ENCODE measurements around the gene DLGAP1.
"Not testable (repeated sequence)": the region's sequence is repeated elsewhere in the genome, so short reads cannot be mapped to it uniquely, and the experiment has no call there.

The DLGAP1 gene

GRCh38 chr18:3479978-3480509, 975.1 kb downstream of the DLGAP1 start:
- no peaks in the 10 kb centered on the region for H3K4me1 ChIP-seq (ENCODE audit: control insufficient read depth, insufficient read depth, low read length)
- no peaks in the 10 kb centered on the region for H3K9me3 ChIP-seq (ENCODE audit: control insufficient read depth, low read length)

DNA sequence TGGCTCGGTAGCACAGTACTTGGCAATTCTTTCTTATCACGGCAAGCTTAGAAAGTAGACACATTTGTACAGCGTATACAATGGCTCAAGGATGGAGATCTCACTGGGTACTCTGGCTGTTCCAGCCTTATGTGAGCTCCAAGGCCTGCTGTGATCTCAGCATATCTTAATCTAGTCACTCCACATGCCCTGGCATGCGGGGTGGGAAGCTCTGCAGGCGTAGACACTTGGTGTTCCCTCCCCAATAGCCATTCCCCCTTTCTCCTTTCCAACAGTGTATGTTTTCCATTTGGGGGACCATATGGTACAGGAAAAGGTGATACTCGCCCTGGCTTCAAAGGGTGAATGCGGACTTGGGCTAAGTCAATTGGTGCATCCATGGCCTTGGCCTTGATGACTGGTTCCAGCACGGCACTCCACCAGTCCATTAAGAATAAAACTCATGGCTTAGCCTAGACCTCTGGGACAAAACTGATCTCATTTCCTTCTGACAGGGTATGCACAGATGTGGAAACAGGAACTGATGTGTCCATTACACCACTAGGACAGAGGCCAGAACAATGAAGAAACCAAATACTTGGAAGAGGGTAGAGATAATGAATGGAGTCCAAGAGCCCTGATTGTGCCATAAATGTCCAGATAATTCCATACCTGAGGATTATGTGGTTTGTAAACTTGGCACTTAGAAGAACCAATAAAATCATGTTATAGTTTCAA, 976.7 kb downstream of the DLGAP1 start:
- Histone ChIP-seq H3K36me3 (ENCODE audit: control insufficient read depth, insufficient read depth, low read length) (no peaks in the 10 kb centered on the region), H3K27me3 (ENCODE audit: control insufficient read depth, insufficient read depth, low read length) (no peaks in the 10 kb centered on the region), H3K4me1 (ENCODE audit: control insufficient read depth, insufficient read depth, low read length) (no peaks in the 10 kb centered on the region), H3K9ac (ENCODE audit: low read length) (no peak overlapping the region), H3K4me3 (ENCODE audit: low read length) (no peak overlapping the region), H3K9me3 (ENCODE audit: control insufficient read depth, low read length) (no peaks in the 10 kb centered on the region)

More at GRCh38 chr18:3479978-3480509, 975.1 kb downstream of the DLGAP1 start:
- H3K9ac ChIP-seq (ENCODE audit: low read length), result no peak overlapping the region
- no peaks in the 10 kb centered on the region for H3K27me3 ChIP-seq (ENCODE audit: control insufficient read depth, insufficient read depth, low read length)
- H3K36me3 ChIP-seq (ENCODE audit: control insufficient read depth, insufficient read depth, low read length), result no peaks in the 10 kb centered on the region
- no peak overlapping the region for H3K4me3 ChIP-seq (ENCODE audit: low read length)

DNA sequence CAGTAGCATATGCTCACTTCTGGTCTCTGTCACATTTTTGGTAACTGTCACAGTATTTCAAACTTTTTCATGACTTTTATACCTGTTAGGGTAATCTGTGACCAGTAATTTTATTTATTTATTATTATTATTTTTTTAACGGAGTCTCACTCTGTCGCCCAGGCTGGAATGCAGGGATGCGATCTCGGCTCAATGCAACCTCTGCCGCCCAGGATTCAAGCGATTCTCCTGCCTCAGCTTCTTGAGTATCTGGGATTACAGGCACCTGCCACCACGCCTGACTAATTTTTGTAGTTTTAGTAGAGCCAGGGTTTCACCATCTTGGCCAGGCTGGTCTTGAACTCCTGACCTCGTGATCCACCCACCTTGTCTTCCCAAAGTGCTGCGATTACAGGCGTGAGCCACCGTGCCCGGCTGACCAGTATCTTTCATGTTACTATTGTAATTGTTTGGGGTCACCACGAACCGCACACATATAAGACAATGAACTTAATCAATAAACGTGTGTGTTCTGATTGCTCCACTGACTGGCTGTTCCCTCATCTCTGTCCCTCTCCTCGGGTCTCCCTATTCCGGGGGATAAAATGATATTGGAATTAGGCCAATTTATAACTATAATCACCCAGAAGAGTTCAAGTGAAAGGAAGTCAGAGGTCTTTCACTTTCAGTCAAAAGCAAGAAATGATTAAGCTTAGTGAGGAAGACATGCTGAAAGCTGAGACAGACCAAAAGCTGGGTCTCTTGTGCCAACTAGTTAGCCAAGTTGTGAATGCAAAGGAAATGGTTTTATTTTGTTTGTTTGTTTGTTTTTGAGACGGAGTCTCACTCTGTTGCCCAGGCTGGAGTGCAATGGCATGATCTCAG, 982.2 kb downstream of the DLGAP1 start:
- H3K9ac ChIP-seq (ENCODE audit: low read length), result no peak overlapping the region
- H3K9me3 ChIP-seq (ENCODE audit: control insufficient read depth, low read length), result no peaks in the 10 kb centered on the region
- H3K4me1 ChIP-seq (ENCODE audit: control insufficient read depth, insufficient read depth, low read length), result no peaks in the 10 kb centered on the region
- H3K36me3 ChIP-seq (ENCODE audit: control insufficient read depth, insufficient read depth, low read length), result no peaks in the 10 kb centered on the region
- H3K27me3 ChIP-seq (ENCODE audit: control insufficient read depth, insufficient read depth, low read length), result no peaks in the 10 kb centered on the region
- H3K4me3 ChIP-seq (ENCODE audit: low read length), result no peak overlapping the region

GRCh38 chr18:3472121-3472520, 983.0 kb downstream of the DLGAP1 start:
- not testable (repeated sequence) for H3K9ac ChIP-seq (ENCODE audit: low read length); H3K9me3 ChIP-seq (ENCODE audit: control insufficient read depth, low read length); H3K36me3 ChIP-seq (ENCODE audit: control insufficient read depth, insufficient read depth, low read length); H3K4me1 ChIP-seq (ENCODE audit: control insufficient read depth, insufficient read depth, low read length); H3K4me3 ChIP-seq (ENCODE audit: low read length); H3K27me3 ChIP-seq (ENCODE audit: control insufficient read depth, insufficient read depth, low read length)

GRCh38 chr18:3471141-3471648, 983.9 kb downstream of the DLGAP1 start:
- Histone ChIP-seq H3K27me3 (ENCODE audit: control insufficient read depth, insufficient read depth, low read length) (no peaks in the 10 kb centered on the region), H3K9me3 (ENCODE audit: control insufficient read depth, low read length) (no peaks in the 10 kb centered on the region), H3K4me1 (ENCODE audit: control insufficient read depth, insufficient read depth, low read length) (no peaks in the 10 kb centered on the region), H3K36me3 (ENCODE audit: control insufficient read depth, insufficient read depth, low read length) (no peaks in the 10 kb centered on the region), H3K4me3 (ENCODE audit: low read length) (no peak overlapping the region), H3K9ac (ENCODE audit: low read length) (no peak overlapping the region)

- Histone ChIP-seq H3K4me1 (ENCODE audit: control insufficient read depth, insufficient read depth, low read length) (no peaks in the 10 kb centered on the region), H3K9me3 (ENCODE audit: control insufficient read depth, low read length) (no peaks in the 10 kb centered on the region), H3K4me3 (ENCODE audit: low read length) (no peak overlapping the region), H3K9ac (ENCODE audit: low read length) (no peak overlapping the region), H3K36me3 (ENCODE audit: control insufficient read depth, insufficient read depth, low read length) (no peaks in the 10 kb centered on the region), H3K27me3 (ENCODE audit: control insufficient read depth, insufficient read depth, low read length) (no peaks in the 10 kb centered on the region)
Observed at GRCh38 chr18:3468833-3469232, 986.3 kb downstream of the DLGAP1 start.

GRCh38 chr18:3468066-3468705, 986.9 kb downstream of the DLGAP1 start:
- Histone ChIP-seq H3K4me3 (ENCODE audit: low read length) (no peak overlapping the region), H3K9ac (ENCODE audit: low read length) (no peak overlapping the region), H3K9me3 (ENCODE audit: control insufficient read depth, low read length) (no peaks in the 10 kb centered on the region), H3K36me3 (ENCODE audit: control insufficient read depth, insufficient read depth, low read length) (no peaks in the 10 kb centered on the region), H3K4me1 (ENCODE audit: control insufficient read depth, insufficient read depth, low read length) (no peaks in the 10 kb centered on the region), H3K27me3 (ENCODE audit: control insufficient read depth, insufficient read depth, low read length) (no peaks in the 10 kb centered on the region)

GRCh38 chr18:3466872-3467271, 988.2 kb downstream of the DLGAP1 start:
- Histone ChIP-seq H3K4me3 (ENCODE audit: low read length) (no peak overlapping the region), H3K27me3 (ENCODE audit: control insufficient read depth, insufficient read depth, low read length) (no peaks in the 10 kb centered on the region), H3K4me1 (ENCODE audit: control insufficient read depth, insufficient read depth, low read length) (no peaks in the 10 kb centered on the region), H3K36me3 (ENCODE audit: control insufficient read depth, insufficient read depth, low read length) (no peaks in the 10 kb centered on the region), H3K9me3 (ENCODE audit: control insufficient read depth, low read length) (no peaks in the 10 kb centered on the region), H3K9ac (ENCODE audit: low read length) (no peak overlapping the region)

DNA sequence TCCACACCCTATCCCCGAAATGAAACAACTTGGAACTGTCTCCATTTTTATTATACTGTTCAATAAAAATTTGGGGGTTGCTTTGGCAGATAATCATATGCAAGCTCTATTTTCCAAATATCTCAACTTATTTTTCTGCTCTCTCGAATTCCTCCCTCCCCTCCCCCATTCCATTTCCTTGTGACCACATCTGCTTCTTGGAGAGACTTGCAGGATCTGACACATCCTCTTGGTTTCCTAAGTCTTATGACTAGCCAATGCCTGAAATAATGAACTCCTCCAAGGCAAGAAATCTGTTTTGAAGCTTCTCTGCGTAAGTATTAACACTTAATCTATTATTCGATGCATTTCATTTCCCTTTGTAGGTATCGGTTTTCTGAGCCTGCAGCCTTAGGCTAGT, 989.1 kb downstream of the DLGAP1 start:
- Histone ChIP-seq H3K4me3 (ENCODE audit: low read length) (no peak overlapping the region), H3K9ac (ENCODE audit: low read length) (no peak overlapping the region), H3K36me3 (ENCODE audit: control insufficient read depth, insufficient read depth, low read length) (no peaks in the 10 kb centered on the region), H3K4me1 (ENCODE audit: control insufficient read depth, insufficient read depth, low read length) (no peaks in the 10 kb centered on the region), H3K9me3 (ENCODE audit: control insufficient read depth, low read length) (no peaks in the 10 kb centered on the region), H3K27me3 (ENCODE audit: control insufficient read depth, insufficient read depth, low read length) (no peaks in the 10 kb centered on the region)

DNA sequence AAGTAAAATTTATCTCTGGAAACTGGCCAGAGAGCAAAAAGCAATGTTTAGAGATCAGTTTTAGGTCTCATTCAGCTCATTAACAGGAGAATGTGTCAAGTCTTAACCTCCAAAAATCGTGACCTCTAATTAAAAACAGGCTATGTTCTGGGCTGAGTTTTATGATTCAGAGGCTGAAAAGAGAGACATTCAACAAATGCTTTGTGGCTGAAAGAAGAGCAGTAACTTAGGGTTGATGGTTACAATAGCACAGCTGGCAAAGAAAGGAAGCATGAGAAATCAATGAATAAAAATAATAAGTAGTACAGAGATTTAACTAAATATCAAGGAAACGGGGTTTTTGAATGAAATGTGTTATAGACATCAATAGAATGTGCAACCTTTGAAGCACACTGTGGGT, 992.1 kb downstream of the DLGAP1 start:
- Histone ChIP-seq H3K4me3 (ENCODE audit: low read length) (no peak overlapping the region), H3K9ac (ENCODE audit: low read length) (no peak overlapping the region), H3K4me1 (ENCODE audit: control insufficient read depth, insufficient read depth, low read length) (peaks cover 16% of the 10 kb centered on the region), H3K36me3 (ENCODE audit: control insufficient read depth, insufficient read depth, low read length) (no peaks in the 10 kb centered on the region), H3K27me3 (ENCODE audit: control insufficient read depth, insufficient read depth, low read length) (no peaks in the 10 kb centered on the region), H3K9me3 (ENCODE audit: control insufficient read depth, low read length) (no peaks in the 10 kb centered on the region)

DNA sequence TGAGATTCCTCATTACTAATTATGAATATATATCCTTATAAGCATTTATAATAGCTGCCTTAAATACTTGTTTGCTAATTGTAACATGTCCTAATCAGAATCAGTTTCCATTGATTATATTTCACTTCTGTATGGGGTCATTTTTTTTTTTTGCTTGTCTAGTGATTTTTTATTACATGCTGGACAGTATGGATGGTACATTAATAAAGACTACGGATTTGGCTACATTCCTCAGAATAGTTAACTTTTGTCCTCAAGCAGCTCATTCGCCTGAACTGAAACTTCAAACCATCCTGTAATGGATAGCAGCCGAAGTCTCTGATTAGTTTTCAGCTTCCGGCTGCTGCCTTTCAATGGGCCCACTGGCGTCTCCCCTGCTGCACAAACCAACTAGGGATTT, 993.4 kb downstream of the DLGAP1 start:
- no peaks in the 10 kb centered on the region for H3K36me3 ChIP-seq (ENCODE audit: control insufficient read depth, insufficient read depth, low read length)
- peaks cover 25% of the 10 kb centered on the region for H3K4me1 ChIP-seq (ENCODE audit: control insufficient read depth, insufficient read depth, low read length)
- no peaks in the 10 kb centered on the region for H3K27me3 ChIP-seq (ENCODE audit: control insufficient read depth, insufficient read depth, low read length)
- no peak overlapping the region for H3K9ac ChIP-seq (ENCODE audit: low read length)
- H3K4me3 ChIP-seq (ENCODE audit: low read length), result no peak overlapping the region
- H3K9me3 ChIP-seq (ENCODE audit: control insufficient read depth, low read length), result no peaks in the 10 kb centered on the region
